ENCODE measurements around the gene TP53INP2. TPM values are rescaled to one million over a fixed set of nuclear protein-coding genes. Genes with fewer than 3 reads are reported as not detected.
A peak's percentile ranks its signal among the peaks of the same experiment; 100 is the strongest.

Gene TP53INP2
- polyA plus RNA-seq, 3 donors: 0.46 to 20.6 (median 0.66) TPM

GRCh38 chr20:34683667-34684066 is 20.5 kb upstream of the TP53INP2 start:
- Mint-ChIP-seq H3K27me3 (ENCODE audit: low read depth in 3 of 3) (peaks cover 0 to 1% (median 1%) of the 10 kb centered on the region in 3 donors), H3K36me3 (no peaks in the 10 kb centered on the region), H3K4me3 (no peak overlapping the region), H3K4me1 (peaks cover 12% of the 10 kb centered on the region), H3K27ac (peak overlapping the region in 1 of 7 donors; percentile 8), H3K9me3 (peaks cover 0 to 3% (median 0%) of the 10 kb centered on the region in 7 donors)
- H3K27ac ChIP-seq (ENCODE audit: low read depth in 1 of 2, low read length in 2 of 2): no peak overlapping the region
- 80% methylated on average over 1 of the region's 3 CpGs for WGBS (ENCODE audit: insufficient coverage)
- no peaks in the 10 kb centered on the region for H3K9me3 ChIP-seq (replicated peaks in 1 of 2; ENCODE audit: control insufficient read depth in 1 of 2, insufficient read depth in 1 of 2, low read length in 2 of 2)
- H3K36me3 ChIP-seq (replicated peaks in 1 of 2; ENCODE audit: control insufficient read depth in 1 of 2, insufficient read depth in 2 of 2, low read length in 2 of 2): no peaks in the 10 kb centered on the region
- no peaks in the 10 kb centered on the region for H3K27me3 ChIP-seq (ENCODE audit: control insufficient read depth in 2 of 2, insufficient read depth in 2 of 2, low read length in 2 of 2)
- H3K4me3 ChIP-seq (replicated peaks in 1 of 3; ENCODE audit: low read depth in 2 of 3, low read length in 3 of 3): no peak overlapping the region
- H3K9ac ChIP-seq (ENCODE audit: insufficient read depth, low read length, poor library complexity, severe bottlenecking): no peak overlapping the region
- no peak overlapping the region for H3K4me2 ChIP-seq (replicated peaks; ENCODE audit: extremely low read depth, low read length, poor library complexity, severe bottlenecking)
- no peaks in the 10 kb centered on the region for H3K79me2 ChIP-seq (ENCODE audit: insufficient read depth, low read length)
- TF ChIP-seq, protein P1, sequence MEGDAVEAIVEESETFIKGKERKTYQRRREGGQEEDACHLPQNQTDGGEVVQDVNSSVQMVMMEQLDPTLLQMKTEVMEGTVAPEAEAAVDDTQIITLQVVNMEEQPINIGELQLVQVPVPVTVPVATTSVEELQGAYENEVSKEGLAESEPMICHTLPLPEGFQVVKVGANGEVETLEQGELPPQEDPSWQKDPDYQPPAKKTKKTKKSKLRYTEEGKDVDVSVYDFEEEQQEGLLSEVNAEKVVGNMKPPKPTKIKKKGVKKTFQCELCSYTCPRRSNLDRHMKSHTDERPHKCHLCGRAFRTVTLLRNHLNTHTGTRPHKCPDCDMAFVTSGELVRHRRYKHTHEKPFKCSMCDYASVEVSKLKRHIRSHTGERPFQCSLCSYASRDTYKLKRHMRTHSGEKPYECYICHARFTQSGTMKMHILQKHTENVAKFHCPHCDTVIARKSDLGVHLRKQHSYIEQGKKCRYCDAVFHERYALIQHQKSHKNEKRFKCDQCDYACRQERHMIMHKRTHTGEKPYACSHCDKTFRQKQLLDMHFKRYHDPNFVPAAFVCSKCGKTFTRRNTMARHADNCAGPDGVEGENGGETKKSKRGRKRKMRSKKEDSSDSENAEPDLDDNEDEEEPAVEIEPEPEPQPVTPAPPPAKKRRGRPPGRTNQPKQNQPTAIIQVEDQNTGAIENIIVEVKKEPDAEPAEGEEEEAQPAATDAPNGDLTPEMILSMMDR (IDR thresholded peaks at IDR 0.05): no peak
- H2AFZ ChIP-seq (ENCODE audit: insufficient read depth, low read depth, low read length, poor library complexity, severe bottlenecking): no peak overlapping the region
- peaks cover 16 to 19% of the 10 kb centered on the region in 2 donors for H3K4me1 ChIP-seq (ENCODE audit: control insufficient read depth in 1 of 2, insufficient read depth in 2 of 2, low read length in 2 of 2)
- intact Hi-C loops (cut with micrococcal nuclease): no loop called here
- H4K20me1 ChIP-seq (ENCODE audit: insufficient read depth, low read length): no peaks in the 10 kb centered on the region
- no peak for DNase-seq

DNA sequence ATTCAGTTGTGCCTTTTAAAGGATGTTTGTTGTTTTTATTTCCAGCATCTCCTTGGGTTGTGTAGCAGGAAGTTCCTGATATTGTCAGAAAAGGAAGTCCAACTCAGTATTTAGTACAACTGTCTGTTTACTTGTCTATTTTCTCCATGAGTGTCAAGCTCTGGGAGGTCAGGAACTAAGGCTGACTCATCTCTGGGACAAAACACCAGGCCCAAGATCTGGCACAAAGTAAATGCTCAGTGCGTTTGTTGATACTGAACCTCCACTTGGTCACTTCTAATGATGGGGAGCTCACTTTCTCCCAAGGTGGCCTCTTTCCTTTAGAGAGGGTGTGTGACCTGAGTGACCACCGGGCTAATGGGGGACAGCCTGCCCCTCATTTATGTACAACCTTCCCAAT is 14.7 kb upstream of the TP53INP2 start:
- Mint-ChIP-seq H3K9me3 (peaks cover 0 to 3% (median 0%) of the 10 kb centered on the region in 7 donors), H3K36me3 (no peaks in the 10 kb centered on the region), H3K27me3 (ENCODE audit: low read depth in 3 of 3) (peaks cover 0 to 3% (median 0%) of the 10 kb centered on the region in 3 donors), H3K27ac (peak overlapping the region in 2 of 7 donors; percentile 9 to 11), H3K4me3 (no peak overlapping the region), H3K4me1 (peaks cover 6% of the 10 kb centered on the region)
- no peaks in the 10 kb centered on the region for H3K27me3 ChIP-seq (ENCODE audit: control insufficient read depth in 2 of 2, insufficient read depth in 2 of 2, low read length in 2 of 2)
- TF ChIP-seq, protein P1 (IDR thresholded peaks at IDR 0.05): no peak
- intact Hi-C loops (cut with micrococcal nuclease): no loop called here
- no peak overlapping the region for H3K9ac ChIP-seq (ENCODE audit: insufficient read depth, low read length, poor library complexity, severe bottlenecking)
- H4K20me1 ChIP-seq (ENCODE audit: insufficient read depth, low read length): no peaks in the 10 kb centered on the region
- no CpG with 5 or more reads among the region's 2 CpGs for WGBS (ENCODE audit: insufficient coverage)
- H3K79me2 ChIP-seq (ENCODE audit: insufficient read depth, low read length): no peaks in the 10 kb centered on the region
- H3K36me3 ChIP-seq (replicated peaks in 1 of 2; ENCODE audit: control insufficient read depth in 1 of 2, insufficient read depth in 2 of 2, low read length in 2 of 2): no peaks in the 10 kb centered on the region
- H3K4me3 ChIP-seq (replicated peaks in 1 of 3; ENCODE audit: low read depth in 2 of 3, low read length in 3 of 3): no peak overlapping the region
- H2AFZ ChIP-seq (ENCODE audit: insufficient read depth, low read depth, low read length, poor library complexity, severe bottlenecking): peak overlapping the region; percentile 16
- no peak for DNase-seq
- H3K4me1 ChIP-seq (ENCODE audit: control insufficient read depth in 1 of 2, insufficient read depth in 2 of 2, low read length in 2 of 2): no peaks in the 10 kb centered on the region
- no peak overlapping the region for H3K27ac ChIP-seq (ENCODE audit: low read depth in 1 of 2, low read length in 2 of 2)
- no peaks in the 10 kb centered on the region for H3K9me3 ChIP-seq (replicated peaks in 1 of 2; ENCODE audit: control insufficient read depth in 1 of 2, insufficient read depth in 1 of 2, low read length in 2 of 2)
- no peak overlapping the region for H3K4me2 ChIP-seq (replicated peaks; ENCODE audit: extremely low read depth, low read length, poor library complexity, severe bottlenecking)

Data from CD14-positive monocyte (primary cell).